Lung (tissue), 12 donors: Measurements from ENCODE around the gene FHL1. TPM values are rescaled to one million over a fixed set of nuclear protein-coding genes. Genes with fewer than 3 reads are reported as not detected.

ENCODE experiments used
- ATAC-seq: fragments of 200-7000 bp; cut with Tn5 transposase; one replicate; pipeline ENCODE4 v1.9.1; 2020; ENCODE audit warnings: moderate number of reproducible peaks; ENCODE audit not compliant: insufficient read depth, low FRiP score
- DNase-seq, 3 donors: peaks; one replicate each; pipeline ENCODE4 v3.0.0-alpha.2; 2013 to 2017
- H3K27ac ChIP-seq, 2 donors: one replicate each; pipeline ENCODE4 v1.5.1; 2013; ENCODE audit warnings: mild to moderate bottlenecking in 2 of 2, moderate library complexity in 2 of 2, control low read depth in 1 of 2, inconsistent platforms in 1 of 2, low read depth in 1 of 2, low read length in 1 of 2
- H3K27me3 ChIP-seq, 3 donors: one replicate each; pipeline ENCODE4 v1.5.1; 2013; ENCODE audit warnings: low read length in 2 of 3; ENCODE audit not compliant: control insufficient read depth in 3 of 3, insufficient read depth in 3 of 3
- H3K36me3 ChIP-seq, 4 donors: one replicate each; pipeline ENCODE4 v1.5.1; 2013; ENCODE audit warnings: low read length in 4 of 4, mild to moderate bottlenecking in 1 of 4, moderate library complexity in 1 of 4; ENCODE audit not compliant: control insufficient read depth in 4 of 4, insufficient read depth in 4 of 4
- H3K4me1 ChIP-seq, 5 donors: one replicate each; pipeline ENCODE4 v1.5.1; 2013; ENCODE audit warnings: low read length in 5 of 5, mild to moderate bottlenecking in 2 of 5, moderate library complexity in 1 of 5; ENCODE audit not compliant: control insufficient read depth in 5 of 5, insufficient read depth in 5 of 5
- H3K4me3 ChIP-seq: one replicate; pipeline ENCODE4 v1.5.1; 2013; ENCODE audit warnings: mild to moderate bottlenecking, control low read depth, moderate library complexity
- H3K9ac ChIP-seq, 2 donors: one replicate each; pipeline ENCODE4 v1.5.1; 2013; ENCODE audit warnings: low read length in 2 of 2, control low read depth in 1 of 2; ENCODE audit not compliant: insufficient read depth in 1 of 2
- H3K9me3 ChIP-seq, 4 donors: one replicate each; pipeline ENCODE4 v1.5.1; 2013; ENCODE audit warnings: low read length in 3 of 4, mild to moderate bottlenecking in 1 of 4, moderate library complexity in 1 of 4; ENCODE audit not compliant: control insufficient read depth in 4 of 4, insufficient read depth in 3 of 4
- CTCF ChIP-seq: IDR thresholded peaks from 2 replicates; pipeline ENCODE4 v1.5.1; 2012; ENCODE audit warnings: mild to moderate bottlenecking; ENCODE audit errors: control extremely low read depth, extremely low read depth
- WGBS, 2 donors: extraction: QIAGEN DNeasy Blood & Tissue Kit; methylation state at CpG; one replicate each; pipeline ENCODE4 v1.1.7; 2013; 5-methylcytosine and 5-hydroxymethylcytosine counted together
- polyA plus RNA-seq, 2 donors: library from polyadenylated mRNA; stranded (reverse); fragments of 200-250 nt; gene quantifications; one replicate each; pipeline ENCODE4 v1.2.1, GENCODE V29; 2013
- total RNA-seq, 2 donors: library from RNA; depleted of rRNA in 1 of 2; stranded (reverse); fragments of >200 nt in 1 of 2; gene quantifications; one replicate each; pipeline ENCODE4 v1.2.1, GENCODE V29; 2014 to 2021
- donor health status: control.
- donor health status: control.
- donor health status: Bipolar disorder and iron deficiency.
- donor health status: healthy.
- donor health status: DM: yes; HTN: yes; CAD: no.

Gene FHL1
- total and polyA plus RNA-seq, 4 donors, result 49.6 to 313 (median 150) TPM

DNA sequence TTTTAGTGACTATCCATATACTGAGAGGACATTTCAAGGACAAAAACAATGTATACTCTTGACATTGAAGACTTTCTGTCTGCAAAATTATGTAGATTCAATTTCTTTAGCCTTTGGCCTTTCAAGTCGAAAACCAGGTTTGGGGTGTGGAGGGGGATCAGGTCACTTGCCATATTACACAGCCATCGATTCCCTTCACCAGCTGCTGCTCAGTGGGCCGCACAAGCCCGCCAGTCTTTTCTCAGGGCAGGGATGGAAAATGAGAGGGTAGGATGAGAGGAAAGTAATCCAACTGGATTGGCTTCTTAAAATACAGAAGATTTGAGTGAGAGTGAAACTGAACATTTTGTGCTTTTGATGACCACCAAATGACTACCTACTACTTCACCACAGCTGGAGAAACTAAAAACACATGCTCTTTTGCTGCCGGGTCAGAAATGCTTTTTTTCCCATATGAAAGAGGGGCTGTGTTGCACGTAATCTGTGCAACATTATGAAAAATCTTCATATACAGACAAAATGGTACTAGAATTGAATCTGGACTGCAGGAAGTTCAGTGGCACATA lies 51.4 kb downstream of the FHL1 start:
- ATAC-seq (no peak), DNase-seq (no peak)
- Histone ChIP-seq H3K9ac (no peak overlapping the region), H3K27ac (peak overlapping the region; percentile 26 to 93), H3K4me3 (no peak overlapping the region), H3K27me3 (peaks cover 0 to 7% (median 4%) of the 10 kb centered on the region in 3 donors), H3K4me1 (peaks cover 0 to 19% (median 4%) of the 10 kb centered on the region in 5 donors), H3K36me3 (no peaks in the 10 kb centered on the region), H3K9me3 (no peaks in the 10 kb centered on the region)
- 76 to 91% methylated on average over 6 of the region's 6 CpGs for WGBS, 2 donors
- TF ChIP-seq CTCF, result no peak

DNA sequence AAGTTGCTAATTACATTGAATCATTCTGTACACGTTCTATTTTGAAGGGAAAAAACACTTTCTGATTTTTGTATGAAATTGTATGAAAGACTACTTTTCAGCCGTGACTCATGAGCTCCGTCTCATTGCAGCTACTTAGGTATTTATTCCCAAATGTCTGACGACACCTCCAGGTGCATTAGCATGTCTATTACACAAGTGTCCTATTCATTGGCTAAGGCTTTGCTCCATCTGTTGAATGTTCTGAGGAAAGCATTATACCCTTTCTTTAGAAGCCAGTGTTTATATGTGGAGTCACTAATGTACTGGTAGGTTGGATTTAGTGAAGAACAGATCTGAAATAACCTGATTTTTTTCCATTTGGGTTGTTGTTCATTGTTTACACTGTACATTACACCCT lies 52.0 kb downstream of the FHL1 start:
- Histone ChIP-seq H3K27ac (peak overlapping the region in 1 of 2 donors; percentile 93), H3K36me3 (no peaks in the 10 kb centered on the region), H3K9ac (no peak overlapping the region), H3K27me3 (peaks cover 0 to 9% (median 7%) of the 10 kb centered on the region in 3 donors), H3K4me1 (peaks cover 0 to 20% (median 4%) of the 10 kb centered on the region in 5 donors), H3K9me3 (no peaks in the 10 kb centered on the region), H3K4me3 (no peak overlapping the region)
- TF ChIP-seq CTCF, result no peak
- ATAC-seq (no peak), DNase-seq (no peak)
- WGBS, 2 donors, result 68 to 88% methylated on average over 4 of the region's 4 CpGs

DNA sequence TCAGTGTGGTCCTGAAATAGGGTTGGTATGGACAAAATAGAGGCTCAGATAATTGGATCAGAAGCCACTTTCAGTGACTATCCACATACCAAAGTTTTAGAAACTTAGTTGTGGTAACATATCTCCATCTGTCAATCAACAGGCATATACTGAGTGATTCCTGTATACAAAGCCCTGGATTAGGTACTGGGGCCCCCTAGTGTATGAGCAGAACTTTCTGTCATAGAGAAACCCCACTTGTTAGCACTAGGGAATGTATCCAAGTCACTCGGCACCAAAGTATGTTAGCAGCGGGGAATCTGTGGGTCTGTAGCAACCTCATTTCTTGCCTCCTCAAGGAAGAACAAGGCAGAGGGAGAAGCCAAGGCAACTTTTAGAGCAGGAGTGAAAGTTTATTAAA lies 53.1 kb downstream of the FHL1 start:
- ATAC-seq, result no peak
- no peak overlapping the region for H3K4me3 ChIP-seq
- peaks cover 0 to 12% (median 7%) of the 10 kb centered on the region in 3 donors for H3K27me3 ChIP-seq
- no peak overlapping the region for H3K9ac ChIP-seq
- H3K36me3 ChIP-seq, result no peaks in the 10 kb centered on the region
- peak; percentile 17 for TF ChIP-seq CTCF
- peak overlapping the region in 1 of 2 donors; percentile 74 for H3K27ac ChIP-seq
- DNase-seq, result peak in 1 of 3 donors; percentile 33
- WGBS, 2 donors, result 56 to 73% methylated on average over 2 of the region's 2 CpGs
- H3K9me3 ChIP-seq, result no peaks in the 10 kb centered on the region
- peaks cover 0 to 15% (median 4%) of the 10 kb centered on the region in 5 donors for H3K4me1 ChIP-seq
